Endodermal cell (in vitro differentiated cells): Measurements from ENCODE around the gene DNAJB4. TPM values are rescaled to one million over a fixed set of nuclear protein-coding genes. Genes with fewer than 3 reads are reported as not detected.

Experiments
- DNase-seq: peaks from one replicate; pipeline ENCODE4 v3.0.0-alpha.2; 2017
- H3K27ac ChIP-seq: 2 replicates; pipeline ENCODE4 v1.5.1; 2013; ENCODE audit warnings: mild to moderate bottlenecking, low read depth, low read length, moderate library complexity
- H3K27me3 ChIP-seq: 2 replicates; pipeline ENCODE4 v1.6.1; 2013; ENCODE audit warnings: mild to moderate bottlenecking, low read length, moderate library complexity; ENCODE audit not compliant: insufficient read depth, control insufficient read depth, poor library complexity, severe bottlenecking
- H3K36me3 ChIP-seq: 2 replicates; pipeline ENCODE4 v1.7.0; 2013; ENCODE audit warnings: mild to moderate bottlenecking, low read length, moderate library complexity; ENCODE audit not compliant: control insufficient read depth, insufficient read depth
- H3K4me1 ChIP-seq: one replicate; pipeline ENCODE4 v1.7.0; 2013; ENCODE audit warnings: low read length; ENCODE audit not compliant: control insufficient read depth, insufficient read depth
- H3K4me3 ChIP-seq: 2 replicates; pipeline ENCODE4 v1.5.1; 2013; ENCODE audit warnings: mild to moderate bottlenecking, low read length, moderate library complexity
- H3K9ac ChIP-seq: 2 replicates; pipeline ENCODE4 v1.6.1; 2013; ENCODE audit warnings: mild to moderate bottlenecking, low read length, moderate library complexity; ENCODE audit not compliant: poor library complexity, severe bottlenecking; ENCODE audit errors: extremely low read depth
- H3K9me3 ChIP-seq: 2 replicates; pipeline ENCODE4 v1.6.1; 2013; ENCODE audit warnings: mild to moderate bottlenecking, low read length, moderate library complexity; ENCODE audit not compliant: control insufficient read depth
- H3K27ac Mint-ChIP-seq: 2 replicates; pipeline ENCODE4 v1.8.0; 2020; ENCODE audit warnings: mixed read lengths
- H3K27me3 Mint-ChIP-seq: 2 replicates; pipeline ENCODE4 v1.8.0; 2021; ENCODE audit warnings: mild to moderate bottlenecking, mixed read lengths; ENCODE audit not compliant: insufficient read depth
- H3K36me3 Mint-ChIP-seq: 2 replicates; pipeline ENCODE4 v1.8.0; 2020; ENCODE audit warnings: low read depth, mixed read lengths
- H3K4me1 Mint-ChIP-seq: 2 replicates; pipeline ENCODE4 v1.8.0; 2020; ENCODE audit warnings: mixed read lengths
- H3K4me3 Mint-ChIP-seq: 2 replicates; pipeline ENCODE4 v1.8.0; 2020; ENCODE audit warnings: mild to moderate bottlenecking, moderate library complexity, mixed read lengths
- H3K9me3 Mint-ChIP-seq: 2 replicates; pipeline ENCODE4 v1.8.0; 2020; ENCODE audit warnings: mild to moderate bottlenecking, mixed read lengths
- CTCF ChIP-seq: fragments of 200-600 bp; sonication (generic); conservative IDR thresholded peaks from 2 replicates; pipeline ENCODE4 v1.5.0; 2021; ENCODE audit warnings: antibody characterized with exemption, mild to moderate bottlenecking
- WGBS, 2 experiments: methylation state at CpG; one replicate each; pipeline versions ENCODE4 v1.1.5 to v1.1.7; 2013; ENCODE audit warnings: missing lambda C conversion rate in 2 of 2, mixed read lengths in 1 of 2; ENCODE audit not compliant: insufficient coverage in 1 of 2, insufficient read length in 1 of 2; 5-methylcytosine and 5-hydroxymethylcytosine counted together
- total RNA-seq, 2 donors: library from RNA; stranded (reverse); fragmentation: NEBNext Ultra II Directional in 1 of 2; extraction: Animal tissue kit (Norgen Biotek cat#: 25700) in 1 of 2; gene quantifications; 2 replicates in 1 of 2; 3 replicates in 1 of 2; pipeline ENCODE4 v1.2.1, GENCODE V29; 2021

Gene DNAJB4
- total RNA-seq, 2 donors from 2014 or later, result 16.4 to 38.4 TPM

GRCh38 chr1:78047631-78048030 is 42.9 kb downstream of the DNAJB4 start:
- no peak for DNase-seq
- no peaks in the 10 kb centered on the region for H3K9me3 ChIP-seq
- H3K4me3 ChIP-seq, result no peak overlapping the region
- no peak overlapping the region for H3K27ac Mint-ChIP-seq
- no peaks in the 10 kb centered on the region for H3K9me3 Mint-ChIP-seq
- no peak overlapping the region for H3K27ac ChIP-seq
- no peak overlapping the region for H3K9ac ChIP-seq
- no peak overlapping the region for H3K4me3 Mint-ChIP-seq
- H3K27me3 ChIP-seq, result peaks cover 59% of the 10 kb centered on the region
- peaks cover 18% of the 10 kb centered on the region for H3K4me1 Mint-ChIP-seq
- peaks cover 48% of the 10 kb centered on the region for H3K27me3 Mint-ChIP-seq
- no peaks in the 10 kb centered on the region for H3K36me3 ChIP-seq
- TF ChIP-seq CTCF, result no peak
- H3K4me1 ChIP-seq, result no peaks in the 10 kb centered on the region
- WGBS, 2 experiments, result 60 to 89% methylated on average over 1 to 3 of the region's 3 CpGs
- no peaks in the 10 kb centered on the region for H3K36me3 Mint-ChIP-seq

- no peaks in the 10 kb centered on the region for H3K9me3 ChIP-seq
- 78 to 92% methylated on average over 3 of the region's 3 CpGs for WGBS, 2 experiments
- no peak for DNase-seq
These were observed 43.7 kb downstream of the DNAJB4 start for GRCh38 chr1:78048446-78048845.

GRCh38 chr1:78049396-78049795 is 44.7 kb downstream of the DNAJB4 start:
- 92 to 95% methylated on average over 4 of the region's 4 CpGs for WGBS, 2 experiments
- no peak overlapping the region for H3K27ac ChIP-seq
- no peaks in the 10 kb centered on the region for H3K9me3 ChIP-seq
- TF ChIP-seq CTCF, result no peak
- no peaks in the 10 kb centered on the region for H3K4me1 ChIP-seq
- H3K36me3 Mint-ChIP-seq, result no peaks in the 10 kb centered on the region
- peaks cover 42% of the 10 kb centered on the region for H3K27me3 ChIP-seq
- H3K27ac Mint-ChIP-seq, result no peak overlapping the region
- H3K4me3 Mint-ChIP-seq, result no peak overlapping the region
- H3K36me3 ChIP-seq, result no peaks in the 10 kb centered on the region
- no peak for DNase-seq
- H3K27me3 Mint-ChIP-seq, result peaks cover 32% of the 10 kb centered on the region
- H3K4me1 Mint-ChIP-seq, result peaks cover 29% of the 10 kb centered on the region
- H3K9ac ChIP-seq, result no peak overlapping the region
- H3K9me3 Mint-ChIP-seq, result no peaks in the 10 kb centered on the region
- no peak overlapping the region for H3K4me3 ChIP-seq

More at GRCh38 chr1:78048446-78048845, 43.7 kb downstream of the DNAJB4 start:
- no peaks in the 10 kb centered on the region for H3K36me3 ChIP-seq
- Mint-ChIP-seq H3K4me1 (peaks cover 26% of the 10 kb centered on the region), H3K9me3 (no peaks in the 10 kb centered on the region), H3K4me3 (no peak overlapping the region), H3K27ac (no peak overlapping the region), H3K27me3 (peaks cover 40% of the 10 kb centered on the region), H3K36me3 (no peaks in the 10 kb centered on the region)
- H3K4me3 ChIP-seq, result no peak overlapping the region
- H3K27me3 ChIP-seq, result peaks cover 51% of the 10 kb centered on the region
- H3K4me1 ChIP-seq, result no peaks in the 10 kb centered on the region
- H3K27ac ChIP-seq, result no peak overlapping the region
- no peak for TF ChIP-seq CTCF
- no peak overlapping the region for H3K9ac ChIP-seq
